ENCODE data around the gene AP1AR. TPM values are rescaled to one million over a fixed set of nuclear protein-coding genes. Genes with fewer than 3 reads are reported as not detected.

AP1AR gene
- polyA plus RNA-seq, 3 donors = 34.5 to 40.4 (median 34.7) TPM

DNA sequence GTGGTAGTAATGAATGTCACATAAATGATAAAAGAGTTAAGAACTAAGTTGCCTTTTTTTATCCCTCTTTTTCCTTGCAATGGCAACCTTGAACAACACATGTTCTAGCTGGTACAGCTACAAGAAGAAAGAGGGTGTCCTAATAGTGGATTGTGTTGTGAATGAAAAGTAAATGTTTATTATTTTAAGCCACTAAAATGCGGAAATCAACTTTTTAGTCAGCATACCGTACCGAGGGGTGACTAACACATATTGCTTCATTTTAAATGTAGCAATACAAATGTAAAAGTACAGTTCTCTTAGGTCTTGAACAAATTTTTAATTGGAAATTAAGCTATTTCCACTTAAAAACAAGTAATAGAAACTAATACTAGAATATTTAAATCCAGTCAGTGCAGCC is 17.7 kb upstream of the AP1AR start:
- DNase-seq = no peak

DNA sequence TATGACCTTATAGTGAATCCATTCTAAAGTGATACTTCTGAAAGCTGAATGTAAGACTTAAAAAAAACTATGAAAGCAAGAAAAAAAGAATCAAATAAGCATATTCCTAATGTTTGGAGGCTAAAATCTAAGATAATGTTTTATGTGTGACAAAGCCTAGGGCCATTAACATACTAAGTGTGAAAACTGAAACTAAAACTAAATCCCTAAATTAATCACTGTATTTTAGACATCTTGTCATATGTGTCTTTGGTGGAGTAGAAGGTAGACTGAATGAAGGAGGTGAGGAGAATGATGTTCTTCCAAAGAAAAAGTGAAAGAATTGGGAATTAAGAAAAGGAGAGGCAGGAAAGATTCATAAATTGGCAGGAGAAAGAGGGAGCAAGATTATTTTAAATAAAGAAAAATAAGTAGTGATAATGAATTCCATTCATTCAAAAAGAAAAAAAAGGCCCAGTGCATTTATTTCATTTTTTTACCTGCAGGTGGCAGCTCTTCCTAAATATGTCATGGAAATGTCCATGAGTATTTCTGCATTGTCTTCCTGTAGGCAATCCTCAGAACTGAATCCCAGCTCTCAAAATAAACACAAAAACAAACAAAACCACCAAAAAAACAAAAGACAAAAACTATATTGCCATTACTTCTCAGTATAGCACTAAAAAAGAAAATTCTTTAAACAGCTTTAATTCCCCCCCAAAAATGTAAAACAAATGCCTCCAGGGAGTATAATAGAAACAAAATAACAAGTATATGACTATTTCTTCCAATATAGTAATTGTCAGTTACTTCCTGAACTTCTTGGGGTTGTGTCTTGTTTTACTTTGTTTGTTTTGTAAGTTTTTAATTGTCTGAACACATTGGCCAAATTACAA is 17.0 kb upstream of the AP1AR start:
- no peak for DNase-seq

DNA sequence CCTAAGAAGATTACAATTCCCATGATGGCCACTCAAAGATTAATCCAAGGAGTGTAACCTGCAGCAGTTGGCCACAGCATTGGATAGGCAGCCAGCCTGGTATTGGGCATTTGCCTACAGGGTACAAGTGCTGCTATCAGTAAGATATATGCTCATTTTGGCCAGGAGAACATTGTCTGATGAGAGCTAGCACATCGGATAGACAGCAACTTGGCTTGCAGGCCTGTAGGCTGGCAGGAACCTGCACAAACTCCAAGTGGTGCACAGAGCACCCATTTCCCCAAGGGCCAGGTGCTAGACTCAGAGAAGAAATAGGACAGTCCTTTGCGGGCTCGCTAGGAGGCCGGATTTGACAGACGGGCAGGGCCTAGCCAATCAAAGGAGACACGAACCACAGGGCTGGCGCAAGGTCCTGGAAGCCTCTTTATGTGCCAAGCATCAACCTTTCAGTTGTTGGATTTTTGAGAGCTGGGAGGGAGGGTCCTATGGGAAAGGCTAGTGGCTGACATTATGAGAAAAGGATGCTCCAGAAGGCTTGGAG is 11.7 kb upstream of the AP1AR start:
- DNase-seq = no peak

- no peak for DNase-seq
These were observed 9.2 kb upstream of the AP1AR start for GRCh38 chr4:112222219-112222955.

- DNase-seq = no peak
These were observed 6.4 kb upstream of the AP1AR start for GRCh38 chr4:112225157-112225556.

- peak; percentile 97 for DNase-seq
These were observed 458 bp upstream of the AP1AR start for GRCh38 chr4:112230879-112231778.

GRCh38 chr4:112234952-112235609 is 3.5 kb downstream of the AP1AR start:
- DNase-seq = peak; percentile 57

DNA sequence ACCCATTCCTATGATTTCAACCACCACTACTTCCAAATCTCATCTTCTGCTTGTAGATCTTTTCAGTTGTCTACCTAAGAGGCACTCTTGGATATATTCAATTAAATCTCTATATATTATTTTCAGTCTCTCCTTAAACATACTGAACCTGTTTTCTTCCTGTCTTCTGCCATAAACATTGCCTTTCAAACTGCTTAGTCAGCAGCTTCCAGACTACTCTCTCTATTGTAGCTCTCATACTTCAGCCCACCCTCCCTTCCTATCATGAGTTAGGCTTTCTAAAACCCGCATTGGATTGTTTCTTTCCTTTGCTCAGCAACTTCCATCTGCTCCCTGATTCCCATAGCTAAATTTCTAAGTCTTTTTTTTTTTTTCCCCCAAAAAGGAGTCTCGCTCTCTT is 4.5 kb downstream of the AP1AR start:
- DNase-seq = no peak

- DNase-seq = no peak
These were observed 7.2 kb downstream of the AP1AR start for GRCh38 chr4:112238833-112239232.

DNA sequence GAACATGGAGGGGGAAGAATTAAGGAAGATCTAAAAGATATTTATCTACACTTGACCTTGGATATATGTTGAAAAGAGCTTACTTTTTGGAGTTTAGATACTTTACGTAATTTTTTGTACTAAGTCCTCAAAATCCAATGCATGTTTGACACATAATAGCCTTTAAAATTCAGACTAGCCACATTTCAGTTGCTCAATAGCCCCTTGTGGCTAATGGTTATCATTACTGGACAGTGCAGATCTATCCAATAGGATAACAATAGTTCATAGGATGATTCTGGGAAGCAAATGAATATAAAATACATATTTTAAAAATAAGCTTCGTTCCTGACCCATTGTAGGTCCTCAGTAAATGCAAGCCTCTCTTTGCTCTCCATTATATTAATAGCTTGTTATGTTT is 13.8 kb downstream of the AP1AR start:
- no peak for DNase-seq

DNA sequence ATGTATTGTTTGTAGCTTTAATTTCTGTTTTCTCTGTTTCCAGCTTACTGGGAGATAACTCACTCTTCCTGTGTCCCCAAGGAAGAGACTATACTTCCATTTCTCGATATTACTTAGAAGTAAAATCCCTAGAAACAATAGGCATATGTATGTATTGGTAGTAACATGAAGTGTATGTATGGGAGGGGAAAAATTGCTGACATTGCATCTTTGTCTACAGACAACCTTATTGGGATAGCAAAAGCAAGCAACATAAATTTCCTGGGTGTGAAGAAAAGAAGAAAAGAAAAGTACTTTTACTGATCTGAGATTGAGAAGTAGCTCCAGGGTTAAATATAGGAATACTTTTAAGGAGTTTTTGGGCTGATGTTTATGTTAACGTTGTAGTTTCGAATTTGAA is 15.4 kb downstream of the AP1AR start:
- no peak for DNase-seq

DNA sequence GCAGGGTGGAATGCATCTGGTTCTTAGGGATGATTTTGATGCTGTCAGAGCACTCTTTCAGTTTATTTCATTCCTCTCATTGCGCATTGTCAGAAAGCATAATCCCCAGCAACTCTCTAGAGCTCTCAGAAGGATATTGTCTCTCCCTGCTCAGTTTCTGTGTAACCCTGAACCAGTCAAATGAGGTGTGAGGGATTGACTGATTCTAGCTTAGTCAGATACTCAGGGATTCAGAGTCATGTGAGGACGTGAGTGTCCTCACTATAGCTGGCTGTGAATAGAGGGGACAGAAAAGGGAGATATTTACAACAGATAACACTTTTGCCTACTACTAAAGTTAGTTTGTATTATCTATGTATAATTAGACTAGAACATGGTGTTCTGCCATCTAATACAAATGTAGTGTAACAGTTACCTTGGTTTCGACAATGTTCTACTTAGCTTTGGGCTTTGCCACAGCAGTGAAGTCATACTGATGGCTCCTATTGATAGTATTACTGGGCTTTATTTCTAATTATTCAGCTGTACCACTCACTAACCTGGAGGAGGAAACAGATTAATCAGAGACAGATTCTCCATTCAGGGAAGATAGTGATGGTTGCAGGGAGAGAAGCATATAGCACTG is 19.5 kb downstream of the AP1AR start:
- no peak for DNase-seq

- no peak for DNase-seq
These were observed 20.6 kb downstream of the AP1AR start for GRCh38 chr4:112252234-112252633.

GRCh38 chr4:112253382-112254000 is 21.9 kb downstream of the AP1AR start:
- DNase-seq = no peak

- DNase-seq = no peak
These were observed 25.5 kb downstream of the AP1AR start for GRCh38 chr4:112257098-112257497.

GRCh38 chr4:112266823-112267222 is 35.2 kb downstream of the AP1AR start:
- no peak for DNase-seq

DNA sequence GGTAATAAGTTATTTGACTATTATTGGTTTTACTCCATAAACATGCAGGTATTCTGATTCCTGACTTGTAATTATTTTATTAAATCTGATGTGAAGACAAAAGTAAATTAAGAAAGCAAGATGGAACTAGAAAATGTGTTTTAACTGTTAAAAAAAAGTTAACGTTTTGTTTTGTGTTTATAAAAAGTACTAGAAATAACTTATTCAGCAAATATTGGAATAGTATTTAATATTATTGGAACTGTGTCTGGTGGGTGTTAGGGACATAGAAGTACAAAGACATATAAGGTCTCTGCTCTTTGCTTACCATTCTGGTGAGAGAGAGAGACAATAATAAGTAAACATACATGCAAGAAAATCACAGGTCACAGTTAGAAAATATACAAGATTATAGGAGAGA is 38.5 kb downstream of the AP1AR start:
- DNase-seq = no peak

DNA sequence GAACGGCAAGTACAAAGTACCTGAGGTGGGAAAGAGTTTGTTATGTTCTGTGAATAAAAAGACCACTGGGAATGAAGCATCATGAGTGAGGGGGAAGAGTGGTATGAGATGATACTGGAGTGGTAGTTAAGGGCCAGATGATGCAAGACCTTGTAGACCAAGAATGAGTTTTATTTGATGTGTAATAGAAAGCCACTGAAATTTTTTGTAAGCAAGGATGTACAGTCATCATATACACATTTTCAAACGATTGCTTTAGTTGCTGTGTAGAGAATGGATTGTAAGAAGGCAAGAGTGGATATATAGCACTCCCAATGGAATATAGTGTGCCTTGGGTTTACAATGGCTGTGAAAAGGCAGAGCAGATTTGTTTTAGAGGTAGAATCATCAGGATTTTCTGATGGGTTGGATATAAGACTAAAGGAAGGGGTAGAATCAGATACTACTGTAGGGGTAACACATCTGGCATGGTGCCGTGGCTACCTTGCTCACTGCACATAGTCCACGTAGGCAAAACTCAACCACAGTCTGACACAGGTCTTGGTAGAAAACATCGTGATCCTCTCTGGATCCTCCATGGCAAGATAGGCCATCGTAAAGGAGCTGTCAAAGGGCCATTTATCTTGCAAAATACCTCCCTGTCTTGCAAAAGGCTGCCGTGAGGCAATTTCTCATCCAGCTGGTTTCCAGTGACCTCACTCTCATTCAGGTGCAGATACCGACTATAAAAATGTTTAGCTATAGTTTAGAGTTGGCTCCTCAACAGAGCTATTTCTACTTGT is 39.2 kb downstream of the AP1AR start:
- no peak for DNase-seq

GRCh38 chr4:112272292-112272691 is 40.7 kb downstream of the AP1AR start:
- no peak for DNase-seq

GRCh38 chr4:112274959-112275358 is 43.4 kb downstream of the AP1AR start:
- no peak for DNase-seq

Measured in renal pelvis (tissue), 4 donors.